HS-27A (cell line): Measurements from ENCODE around the gene F2.
"Not testable (repeated sequence)": the region's sequence is repeated elsewhere in the genome, so short reads cannot be mapped to it uniquely, and the experiment has no call there.

Experiments
- DNase-seq: peaks from one replicate; pipeline ENCODE4 v3.0.0-alpha.2; 2012; ENCODE audit warnings: low read depth, missing footprints

F2 gene

DNA sequence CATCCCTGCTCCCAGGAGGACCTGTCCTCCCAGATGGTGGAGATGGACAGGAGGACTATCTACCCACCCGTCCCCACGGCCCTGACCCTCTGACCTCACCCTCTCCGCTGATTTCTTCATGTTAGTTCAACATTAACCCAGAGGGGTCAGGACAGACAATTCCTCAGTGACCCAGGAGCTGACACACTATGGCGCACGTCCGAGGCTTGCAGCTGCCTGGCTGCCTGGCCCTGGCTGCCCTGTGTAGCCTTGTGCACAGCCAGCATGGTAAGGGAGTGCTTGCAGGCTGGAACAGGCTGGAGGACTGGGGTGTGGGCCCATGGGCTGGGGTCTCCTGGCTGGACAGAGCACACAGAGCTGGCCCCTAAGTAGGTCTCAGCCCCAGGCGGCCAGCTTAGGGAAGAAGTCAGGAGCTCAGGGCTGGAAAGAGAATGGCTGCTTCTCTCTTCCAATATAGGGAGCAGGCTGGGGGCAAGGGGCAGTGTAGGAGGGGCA, at the start of gene F2:
TSS of gene F2 (plus strand) at position 166 of the 495 bp plus-strand sequence. CDS start at position 189, 23 bp downstream.
- DNase-seq = no peak

DNA sequence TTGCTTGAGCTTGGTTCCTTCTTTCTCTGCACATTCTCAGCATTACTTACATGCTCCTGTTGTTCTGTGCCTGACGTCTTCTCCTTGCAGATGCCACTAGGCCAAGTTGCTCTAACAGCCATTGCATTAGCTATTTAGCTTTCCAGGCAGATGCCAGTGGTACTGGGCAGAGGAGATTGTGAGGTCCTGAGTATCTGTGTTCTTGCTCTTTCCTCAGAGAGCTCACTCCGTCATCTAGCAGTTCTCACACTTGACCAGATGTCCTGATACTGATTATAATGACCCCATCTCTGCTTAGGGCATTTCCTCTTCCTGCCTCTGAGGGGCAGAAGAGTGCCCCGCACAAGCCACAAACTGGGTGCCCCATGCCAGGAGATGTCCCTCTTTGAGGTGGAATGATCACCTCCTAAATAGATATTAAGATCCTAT, 49.3 kb upstream of the F2 start:
- DNase-seq = no peak

DNA sequence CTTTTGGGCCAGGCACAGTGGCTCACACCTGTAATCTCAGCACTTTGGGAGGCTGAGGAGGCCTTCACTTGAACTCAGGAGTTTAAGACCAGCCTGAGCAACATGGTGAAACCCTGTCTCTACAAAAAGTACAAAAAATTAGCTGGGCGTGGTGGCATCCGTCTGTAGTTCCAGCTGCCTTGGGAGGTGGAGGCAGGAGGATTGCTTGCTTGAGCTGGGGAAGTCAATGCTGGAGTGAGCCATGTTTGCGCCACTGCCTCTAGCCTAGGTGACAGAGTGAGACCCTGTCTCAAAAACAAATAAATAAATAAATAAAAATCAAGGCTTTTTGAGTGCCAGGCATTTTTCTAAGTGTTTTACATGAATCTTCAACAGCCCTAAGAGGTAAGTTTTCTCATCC, 48.5 kb upstream of the F2 start:
- not testable (repeated sequence) for DNase-seq

DNA sequence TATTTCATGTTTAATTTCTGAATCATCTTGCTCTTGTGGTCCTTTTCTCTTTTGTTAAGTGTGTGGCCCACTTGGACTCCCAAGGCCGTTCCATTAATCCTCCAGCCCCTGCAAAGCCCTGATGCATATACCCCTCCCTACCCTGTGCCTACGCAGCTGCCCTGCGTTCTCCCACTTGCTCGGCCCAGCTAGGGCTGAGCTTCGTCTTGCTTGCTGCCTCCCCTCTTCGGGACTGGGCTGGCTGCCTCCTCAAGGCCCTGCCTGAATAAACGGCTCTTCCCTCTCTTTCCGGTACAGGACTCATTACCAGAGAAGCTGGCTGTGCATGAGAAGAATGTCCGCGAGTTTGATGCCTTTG, 47.1 kb upstream of the F2 start:
- DNase-seq = no peak

DNA sequence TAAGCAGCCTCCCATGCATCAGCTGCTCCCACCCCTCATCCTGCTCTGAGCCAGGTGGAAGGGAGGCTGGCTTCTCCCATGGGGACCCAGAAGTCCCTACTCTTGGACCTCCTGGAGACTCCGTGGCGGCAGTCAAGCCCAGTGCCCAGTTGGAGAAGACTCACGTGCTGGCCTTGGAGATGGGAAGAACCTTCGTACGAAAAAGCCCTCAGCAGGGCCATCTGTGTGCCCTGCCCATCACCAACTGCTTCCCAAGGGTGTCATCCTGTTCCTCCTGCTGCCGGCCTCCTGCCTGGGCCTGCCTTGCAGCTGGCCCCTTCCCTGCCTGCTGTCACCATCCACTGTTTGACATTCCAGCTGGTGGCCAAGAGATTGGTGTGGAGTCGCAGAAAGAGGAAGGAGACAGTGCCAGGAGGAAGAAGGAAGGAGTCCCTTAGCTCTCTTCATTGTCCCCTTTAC, 46.6 kb upstream of the F2 start:
- no peak for DNase-seq

DNA sequence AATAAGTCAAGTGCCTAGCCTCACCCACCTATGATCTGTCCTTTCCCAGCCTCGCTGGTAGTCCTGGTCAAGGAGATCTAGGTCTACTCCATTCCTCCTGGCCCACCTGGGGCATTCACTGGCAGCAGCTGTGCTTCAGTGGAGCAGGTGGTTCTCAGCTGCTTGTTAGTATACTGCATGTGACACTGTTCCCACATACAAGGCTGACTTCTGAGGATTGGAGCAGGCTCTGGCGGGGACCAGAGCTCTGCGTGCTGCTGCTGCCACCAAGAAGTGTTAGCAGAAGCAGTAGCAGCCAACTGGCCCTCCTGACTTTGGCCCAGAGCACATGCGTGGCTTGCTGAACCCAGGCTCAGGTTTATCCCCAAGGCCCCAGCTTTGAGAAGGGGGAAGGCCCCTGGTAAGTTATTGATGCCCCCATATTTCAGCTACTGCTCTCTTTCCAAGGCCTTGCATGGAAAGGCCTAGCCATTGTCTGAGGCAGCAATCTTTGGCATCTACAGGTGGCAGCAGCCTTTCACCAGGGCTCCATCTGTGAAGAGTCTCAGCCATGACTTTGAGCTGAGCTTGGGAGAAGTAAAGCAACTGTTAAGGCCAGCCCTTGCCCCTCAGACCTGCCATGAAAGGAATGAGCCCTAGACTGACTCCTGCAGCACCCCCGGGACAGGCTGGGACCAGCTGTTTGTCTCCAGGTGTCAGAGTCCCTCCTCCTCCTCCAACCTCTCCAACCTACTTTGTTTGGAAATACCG, 45.1 kb upstream of the F2 start:
- no peak for DNase-seq

DNA sequence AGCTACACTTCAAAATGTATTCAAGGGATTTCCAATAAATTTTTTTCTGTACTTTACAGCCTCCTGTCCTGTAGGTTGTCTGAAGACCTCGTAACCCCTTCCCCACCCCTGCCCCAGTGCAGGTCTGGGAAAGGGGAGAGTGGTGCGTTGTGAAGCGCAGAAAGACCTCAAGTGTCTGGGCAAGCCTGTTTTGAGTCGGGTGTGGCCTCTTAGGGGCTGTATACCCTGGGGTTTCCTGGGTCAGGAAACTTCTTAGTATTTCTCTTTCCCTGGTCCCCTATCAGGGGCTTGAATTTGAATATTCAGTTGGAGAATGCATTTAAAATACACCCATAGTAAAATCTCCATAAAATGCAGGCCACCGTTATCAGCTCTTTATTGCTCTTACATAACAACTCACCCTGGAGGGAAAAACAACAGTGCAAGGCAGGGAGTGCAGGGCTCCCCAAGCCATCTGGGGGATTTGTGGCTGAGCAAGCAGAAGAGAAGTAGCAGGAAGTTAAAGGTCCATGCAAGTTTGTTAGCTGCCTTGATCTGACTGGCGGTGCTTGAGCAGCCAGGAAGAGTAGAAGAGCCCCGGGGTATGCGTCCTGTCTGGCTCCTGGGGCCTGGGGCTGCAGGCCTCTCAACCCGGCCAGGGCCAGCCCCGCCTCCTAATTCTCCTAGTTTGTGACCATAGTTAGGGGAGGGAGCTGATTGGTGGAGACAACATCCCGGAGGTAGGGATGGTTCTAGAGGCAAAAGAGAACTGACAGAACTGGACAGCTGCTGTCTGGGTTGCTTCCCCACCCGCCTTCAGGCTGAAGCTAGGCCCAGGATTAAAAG, 44.3 kb upstream of the F2 start:
- DNase-seq = no peak

DNA sequence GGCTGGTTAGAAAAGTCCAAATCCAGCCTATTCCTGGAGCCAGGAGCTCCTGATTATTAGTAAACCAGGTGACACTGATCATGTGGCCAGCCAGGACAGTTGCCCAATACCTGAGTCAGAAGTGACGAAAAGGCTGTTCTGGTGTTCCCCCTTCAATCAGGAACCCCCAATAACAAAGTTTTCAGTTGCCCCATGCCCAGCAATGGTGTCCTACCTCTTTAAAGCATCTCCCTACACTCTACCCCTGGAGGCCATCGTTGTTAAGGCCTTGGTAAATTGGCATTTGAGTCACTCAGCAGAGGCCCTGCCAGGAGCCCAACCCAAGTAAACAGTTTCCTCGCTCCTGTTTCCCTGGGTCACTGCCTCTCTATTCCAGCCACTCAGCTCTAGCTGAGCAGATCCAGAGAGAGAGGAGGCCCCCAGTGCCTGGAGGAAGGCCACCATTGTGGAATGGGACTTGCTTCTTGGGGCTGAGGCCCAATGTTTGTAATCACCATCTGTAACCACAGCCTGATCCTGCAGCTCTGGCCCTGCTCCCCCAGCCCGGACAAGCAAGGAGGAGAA, 43.6 kb upstream of the F2 start:
- no peak for DNase-seq

DNA sequence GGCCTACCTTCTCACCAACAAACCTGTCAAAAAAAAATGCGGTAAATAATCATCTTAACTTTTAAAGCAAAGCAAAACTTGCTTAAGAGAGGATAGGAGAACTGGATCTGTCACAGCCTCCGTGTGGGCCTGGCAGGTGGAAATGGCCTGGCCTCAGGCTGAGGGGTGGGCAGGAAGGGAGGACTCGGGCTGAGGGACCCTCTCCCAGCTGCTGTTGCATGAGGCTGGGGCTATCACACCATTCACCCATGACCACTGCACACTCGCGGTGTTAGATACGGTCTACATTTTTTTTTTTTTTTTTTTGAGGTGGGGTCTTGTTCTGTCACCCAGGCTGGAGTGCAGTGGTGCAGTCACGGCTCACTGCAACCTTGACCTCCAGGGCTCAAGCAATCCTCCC, 43.1 kb upstream of the F2 start:
- DNase-seq = no peak

DNA sequence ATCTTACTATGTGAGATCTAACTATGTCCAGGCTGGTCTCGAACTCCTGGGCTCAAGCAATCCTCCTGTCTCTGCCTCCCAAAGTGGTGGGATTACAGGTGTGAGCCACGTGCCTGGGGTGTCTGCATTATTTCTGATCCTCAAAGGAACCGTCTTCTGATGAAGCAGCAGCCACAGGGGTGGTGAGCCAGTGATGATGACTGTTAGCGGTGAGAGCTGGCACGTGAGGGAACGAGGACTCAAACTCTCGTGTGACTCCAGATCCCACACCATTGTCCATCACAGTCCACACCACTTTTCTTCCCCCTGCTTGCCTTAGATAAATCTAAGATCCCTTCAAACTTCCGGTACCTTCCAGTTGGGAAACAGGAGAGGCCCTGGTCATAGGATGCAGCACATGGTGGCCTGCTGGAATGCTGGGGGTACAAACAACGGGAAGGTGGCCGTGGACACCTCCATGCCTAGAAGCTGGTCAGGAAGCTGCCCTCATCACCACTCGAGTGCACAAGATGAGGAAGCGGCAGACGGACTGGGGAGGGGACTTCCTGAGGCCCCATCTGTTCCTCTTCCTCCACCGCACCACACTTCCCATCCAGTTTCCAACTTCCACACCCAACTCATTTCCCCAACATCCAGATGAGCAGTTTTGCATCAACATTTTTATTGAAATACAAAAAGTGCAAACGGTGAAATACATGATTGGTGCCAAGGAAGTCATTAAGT, 42.4 kb upstream of the F2 start:
- DNase-seq = no peak

DNA sequence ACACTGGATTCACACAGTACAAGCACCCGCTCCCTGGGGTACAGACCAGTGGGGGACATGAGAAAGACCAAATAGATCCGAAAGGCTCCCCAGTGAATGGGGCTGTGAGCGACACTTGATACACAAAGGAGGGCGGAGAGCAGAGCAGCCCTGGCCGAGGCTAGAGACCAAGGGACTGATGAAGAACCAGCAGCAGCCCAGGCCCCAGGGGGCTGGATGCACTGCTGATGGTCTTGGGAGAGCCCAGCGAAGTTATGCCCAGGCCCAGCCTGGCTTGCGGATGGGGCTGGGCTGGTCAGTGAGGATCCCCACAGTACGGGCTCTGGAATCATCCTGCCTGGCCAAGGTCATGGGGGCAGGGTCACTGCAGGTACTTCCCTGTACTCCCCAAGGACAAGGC, 41.8 kb upstream of the F2 start:
- no peak for DNase-seq

DNA sequence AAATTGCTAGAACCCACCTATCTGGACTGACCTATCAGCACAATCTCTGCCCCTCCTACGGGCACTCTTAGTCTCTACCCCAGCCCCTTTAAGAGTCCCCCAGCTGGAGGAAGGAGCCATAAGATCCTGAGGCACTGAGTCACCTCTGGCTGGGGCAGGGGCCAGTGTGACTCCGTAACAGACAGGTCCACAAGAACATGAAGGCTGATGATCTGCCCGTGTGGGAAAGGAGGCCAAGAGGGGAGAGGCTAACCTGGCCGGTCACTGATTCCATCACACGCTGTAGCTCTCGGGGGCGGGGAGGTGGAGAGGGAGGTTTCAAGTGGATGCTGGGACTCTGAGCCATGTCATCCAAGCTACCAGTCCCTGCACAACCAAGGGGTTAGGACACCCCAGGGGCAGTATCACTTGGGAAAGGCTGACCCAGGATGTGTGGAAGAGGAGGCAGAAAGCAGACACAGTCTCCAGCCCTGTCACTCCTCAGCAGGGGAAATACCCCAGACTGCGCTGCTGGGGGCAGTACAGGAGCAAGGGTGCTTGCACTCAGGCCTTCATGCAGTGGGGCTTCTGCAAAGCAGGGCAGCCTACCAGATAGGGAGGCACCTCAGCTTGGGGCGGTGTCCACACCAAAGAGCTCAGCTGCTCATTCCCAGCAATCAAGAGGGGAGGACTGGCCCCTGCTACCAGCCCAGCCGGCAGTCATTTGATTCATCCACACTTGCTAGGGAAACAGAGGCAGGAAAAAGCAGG, 40.8 kb upstream of the F2 start:
- DNase-seq = no peak

DNA sequence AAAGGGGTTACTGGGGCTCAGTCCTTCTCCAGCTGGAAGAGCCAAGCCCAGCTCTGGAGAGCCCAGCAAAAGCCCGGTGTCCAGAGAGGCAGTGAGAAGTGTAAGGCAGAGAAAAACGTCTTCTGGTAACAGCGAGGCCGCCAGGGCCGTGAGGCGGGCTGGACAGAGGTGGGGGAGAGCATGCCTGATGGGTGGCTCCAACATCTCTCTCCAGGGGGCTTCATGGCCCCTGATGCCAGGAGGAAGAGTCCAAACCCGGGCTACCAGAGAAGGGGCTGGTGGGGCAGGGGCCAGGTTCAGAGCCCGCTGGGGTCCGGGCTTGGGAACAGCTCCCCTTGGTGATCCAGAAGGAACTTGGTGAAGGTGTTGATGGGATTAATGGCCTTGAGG, 40.3 kb upstream of the F2 start:
- no peak for DNase-seq

DNA sequence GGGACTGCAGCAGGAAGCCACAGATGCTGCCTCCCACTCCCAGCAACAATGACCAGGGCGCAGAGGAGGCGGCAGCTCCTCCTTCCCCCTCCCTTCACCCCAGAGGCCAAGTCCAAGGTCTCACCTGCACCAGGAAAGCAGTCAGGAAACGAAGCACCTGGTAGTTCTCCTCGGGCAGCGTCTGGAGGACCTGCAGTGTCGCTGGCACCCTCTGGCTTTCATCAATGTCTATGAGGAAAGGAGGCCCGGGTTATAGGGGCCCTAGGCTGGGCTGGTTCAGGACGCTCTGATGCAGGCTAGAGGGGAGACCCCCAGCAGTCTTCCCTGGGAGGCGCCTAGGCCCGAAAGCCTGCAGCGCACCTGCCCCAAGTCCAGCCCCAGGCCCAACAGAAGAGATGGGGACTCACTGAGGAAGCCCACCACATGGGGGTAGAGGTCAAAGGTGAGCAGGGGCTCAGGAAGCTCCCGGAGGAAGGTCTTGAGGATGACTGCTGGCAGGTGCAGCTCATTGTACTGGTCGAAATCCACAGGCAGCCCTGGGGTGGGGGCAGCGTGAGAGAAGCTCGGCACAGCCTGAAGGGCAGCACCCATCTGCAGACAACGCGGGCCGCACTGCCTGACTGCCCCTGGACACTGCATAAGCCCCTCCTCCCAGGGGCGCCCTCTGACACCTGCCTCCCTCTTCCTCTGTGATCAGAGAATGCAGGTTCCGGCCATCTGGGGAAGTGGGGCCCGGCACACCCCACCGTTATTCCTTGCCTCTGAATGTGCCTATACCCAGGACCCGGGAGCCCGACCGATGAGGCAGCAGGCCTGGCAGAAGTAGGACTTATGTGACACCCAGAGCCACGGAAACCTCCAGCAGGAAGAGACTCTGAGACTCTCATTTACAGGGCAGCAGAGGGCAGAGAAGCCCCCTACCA, 39.5 kb upstream of the F2 start:
- DNase-seq = no peak

DNA sequence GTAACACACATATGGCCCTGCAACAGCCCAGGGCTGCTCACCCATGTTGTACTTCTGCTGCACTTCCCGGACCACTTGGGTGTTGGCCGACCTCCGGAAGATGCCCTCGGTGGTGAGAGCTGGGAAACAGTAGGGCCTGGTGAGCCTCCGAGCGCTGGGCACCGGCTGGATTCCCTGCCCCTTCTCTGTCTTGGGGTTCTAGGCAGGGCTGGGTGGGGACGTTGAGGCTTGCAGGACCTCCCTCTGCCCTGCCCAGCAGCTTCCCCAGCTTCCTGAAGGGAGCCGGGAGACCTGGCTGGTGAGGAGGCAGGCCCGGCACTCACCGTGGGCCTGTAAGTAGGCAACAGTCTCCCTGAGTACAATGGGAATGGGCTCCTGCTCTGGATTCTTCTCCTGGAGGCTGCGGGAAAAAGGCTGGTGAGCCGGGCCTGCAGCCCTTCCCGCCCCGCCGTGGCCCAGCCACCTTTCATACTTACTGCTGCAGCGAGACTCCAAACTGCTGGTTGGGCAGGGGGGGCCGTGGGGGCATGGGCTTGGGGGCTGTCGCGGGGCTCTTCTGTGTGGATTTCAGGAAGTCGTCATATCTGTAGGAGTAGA, 38.8 kb upstream of the F2 start:
- DNase-seq = no peak

DNA sequence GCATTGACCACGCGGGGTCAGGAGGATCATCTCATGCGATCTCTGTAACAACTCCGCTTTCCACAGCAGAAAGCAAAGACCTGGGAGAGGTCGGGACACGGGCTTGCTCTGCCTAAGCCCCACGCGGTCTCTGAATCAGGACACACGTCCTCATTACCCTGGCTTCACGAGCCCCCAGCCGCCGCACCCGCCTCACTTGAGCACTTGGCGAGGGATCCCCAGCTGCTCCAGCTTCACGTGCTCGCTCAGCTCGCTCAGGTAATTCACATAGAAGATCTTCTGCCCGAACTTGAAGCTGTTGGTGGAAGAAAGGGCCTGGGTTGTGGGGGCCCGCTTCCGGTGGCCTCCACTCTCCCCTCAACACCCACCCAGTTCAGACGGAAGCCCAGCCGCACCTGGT, 38.2 kb upstream of the F2 start:
- no peak for DNase-seq

DNA sequence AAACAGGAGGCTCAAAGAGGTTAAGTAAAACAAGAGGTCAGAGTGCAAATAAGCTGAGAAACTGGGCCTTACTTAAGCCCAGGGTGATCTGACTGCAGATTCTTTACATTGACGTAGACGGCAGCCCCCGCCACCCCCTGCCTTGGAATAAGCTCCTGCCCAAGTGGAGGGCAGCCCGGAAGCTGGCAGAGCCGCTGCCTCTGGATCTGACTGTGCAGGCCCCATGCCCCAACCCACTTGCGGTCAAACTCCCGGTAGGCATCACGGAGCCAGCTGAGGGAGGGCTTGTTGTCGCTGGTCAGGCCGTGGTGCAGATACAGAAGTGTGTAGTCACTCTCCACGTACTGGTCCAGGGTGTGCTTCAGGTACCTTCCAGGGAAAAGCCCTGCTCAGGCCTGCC, 37.2 kb upstream of the F2 start:
- no peak for DNase-seq

DNA sequence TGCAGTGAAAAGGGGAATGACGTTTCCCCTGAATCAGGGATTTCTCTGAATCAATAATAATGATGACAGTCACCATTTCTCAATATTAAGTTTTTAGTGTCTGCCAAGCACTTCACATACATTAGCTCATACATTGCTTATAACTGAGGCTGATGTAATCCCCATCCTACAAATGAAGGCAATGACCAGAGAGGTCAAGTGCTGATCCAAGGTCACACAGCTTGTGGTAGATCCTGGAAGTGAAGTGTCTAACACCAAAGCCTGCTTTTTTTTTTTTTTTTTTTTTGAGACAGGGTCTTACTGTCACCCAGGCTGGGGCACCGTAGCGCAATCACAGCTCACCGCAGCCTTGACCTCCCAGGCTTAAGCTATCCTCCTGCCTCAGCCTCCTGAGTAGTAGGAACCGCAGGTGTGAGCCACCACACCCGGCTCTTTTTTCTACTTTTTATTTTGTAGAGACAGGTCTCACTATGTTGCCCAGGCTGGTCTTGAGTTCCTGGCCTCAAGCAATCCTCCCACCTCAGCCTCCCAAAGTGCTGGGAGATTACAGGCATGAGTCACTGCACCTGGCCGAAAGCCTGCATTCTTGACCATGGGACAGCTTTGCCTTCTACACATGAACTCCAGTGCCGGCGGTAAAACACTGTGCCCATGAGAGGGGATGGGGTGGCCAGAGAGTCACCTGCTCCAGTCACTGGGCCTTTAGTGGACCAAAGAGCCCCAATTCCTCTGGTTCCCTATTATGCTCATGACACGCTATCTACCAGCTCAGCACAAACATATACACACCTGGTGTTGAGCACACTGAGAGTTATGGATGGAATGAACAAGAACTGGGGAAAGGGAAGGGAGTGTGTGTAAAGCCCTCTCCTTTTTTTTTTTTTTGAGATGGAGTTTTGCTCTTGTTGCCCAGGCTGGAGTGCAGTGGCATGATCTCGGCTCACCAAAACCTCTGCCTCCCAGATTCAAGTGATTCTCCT, 36.0 kb upstream of the F2 start:
- no peak for DNase-seq

DNA sequence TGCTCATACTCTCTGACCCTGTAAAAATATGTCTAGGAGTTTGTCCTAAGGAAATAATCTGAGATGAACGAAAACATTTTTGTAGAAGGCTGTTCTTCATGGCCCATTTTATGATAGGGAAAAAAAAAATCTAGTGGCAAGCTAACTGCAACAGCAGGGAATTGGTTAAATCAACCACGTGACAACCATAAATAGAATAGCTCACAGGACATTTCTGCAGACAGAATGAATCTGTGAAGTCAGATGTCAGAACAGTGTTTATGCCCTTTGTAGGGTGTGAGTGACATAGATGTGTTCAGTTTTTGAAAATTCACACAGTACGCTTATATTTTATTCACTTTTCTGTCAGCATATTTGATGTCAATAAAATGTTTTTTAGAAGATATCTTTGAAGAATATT, 34.6 kb upstream of the F2 start:
- DNase-seq = no peak
